Gastrocnemius medialis (tissue), 4 donors: Measurements from ENCODE around the gene TIPIN.

ENCODE experiments used
- POLR2A ChIP-seq, 2 donors: fragments of 450-650 bp; IDR thresholded peaks; one replicate each; pipeline ENCODE4 v1.6.1; 2017; ENCODE audit warnings: antibody characterized with exemption in 2 of 2, mild to moderate bottlenecking in 2 of 2, moderate library complexity in 2 of 2
- TF ChIP-seq, protein P1 (sequence below), 5 experiments: fragments of 450-650 bp in 3 of 5; fragments of 200-600 bp in 2 of 5; sonication (generic) in 2 of 5; IDR thresholded peaks in 4 of 5; conservative IDR thresholded peaks in 1 of 5; 1 replicate in 4 of 5; 2 replicates in 1 of 5; pipeline ENCODE4 v1.5.1; 2016 to 2019; ENCODE audit warnings: antibody characterized with exemption in 5 of 5, mild to moderate bottlenecking in 3 of 5, moderate library complexity in 3 of 5

DNA sequence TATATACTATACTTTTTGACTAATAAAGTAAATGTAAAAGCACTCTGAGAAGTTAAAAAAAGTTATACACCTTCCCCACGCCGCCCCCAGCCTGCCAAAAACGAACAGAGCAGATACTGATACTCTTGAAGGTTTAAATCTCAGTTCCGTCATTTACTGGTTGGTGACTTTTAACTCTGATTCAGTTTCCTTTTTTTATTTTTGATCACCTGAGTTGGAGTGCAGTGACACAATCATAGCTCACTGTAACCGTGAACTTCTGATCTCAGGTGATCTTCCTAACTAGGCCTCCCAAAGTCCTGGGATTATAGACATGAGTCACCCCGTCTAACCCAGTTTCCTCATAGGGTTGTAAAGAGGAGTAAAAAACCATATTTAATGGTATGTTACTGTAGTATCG is 3.3 kb upstream of the TIPIN start:
- TF ChIP-seq, protein P1, sequence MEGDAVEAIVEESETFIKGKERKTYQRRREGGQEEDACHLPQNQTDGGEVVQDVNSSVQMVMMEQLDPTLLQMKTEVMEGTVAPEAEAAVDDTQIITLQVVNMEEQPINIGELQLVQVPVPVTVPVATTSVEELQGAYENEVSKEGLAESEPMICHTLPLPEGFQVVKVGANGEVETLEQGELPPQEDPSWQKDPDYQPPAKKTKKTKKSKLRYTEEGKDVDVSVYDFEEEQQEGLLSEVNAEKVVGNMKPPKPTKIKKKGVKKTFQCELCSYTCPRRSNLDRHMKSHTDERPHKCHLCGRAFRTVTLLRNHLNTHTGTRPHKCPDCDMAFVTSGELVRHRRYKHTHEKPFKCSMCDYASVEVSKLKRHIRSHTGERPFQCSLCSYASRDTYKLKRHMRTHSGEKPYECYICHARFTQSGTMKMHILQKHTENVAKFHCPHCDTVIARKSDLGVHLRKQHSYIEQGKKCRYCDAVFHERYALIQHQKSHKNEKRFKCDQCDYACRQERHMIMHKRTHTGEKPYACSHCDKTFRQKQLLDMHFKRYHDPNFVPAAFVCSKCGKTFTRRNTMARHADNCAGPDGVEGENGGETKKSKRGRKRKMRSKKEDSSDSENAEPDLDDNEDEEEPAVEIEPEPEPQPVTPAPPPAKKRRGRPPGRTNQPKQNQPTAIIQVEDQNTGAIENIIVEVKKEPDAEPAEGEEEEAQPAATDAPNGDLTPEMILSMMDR (IDR thresholded peaks at IDR 0.05 in 4 of 5, conservative IDR thresholded peaks at IDR 0.05 in 1 of 5): no peak
- TF ChIP-seq POLR2A (IDR thresholded peaks at IDR 0.05): no peak
